Middle frontal gyrus (tissue), 1 donor: ENCODE measurements around the gene GBX1.

Experiments used
- DNase-seq: peaks from one replicate; pipeline ENCODE4 v3.0.0-alpha.2; 2015; ENCODE audit warnings: low spot score; ENCODE audit errors: extremely low spot score

GBX1 gene

DNA sequence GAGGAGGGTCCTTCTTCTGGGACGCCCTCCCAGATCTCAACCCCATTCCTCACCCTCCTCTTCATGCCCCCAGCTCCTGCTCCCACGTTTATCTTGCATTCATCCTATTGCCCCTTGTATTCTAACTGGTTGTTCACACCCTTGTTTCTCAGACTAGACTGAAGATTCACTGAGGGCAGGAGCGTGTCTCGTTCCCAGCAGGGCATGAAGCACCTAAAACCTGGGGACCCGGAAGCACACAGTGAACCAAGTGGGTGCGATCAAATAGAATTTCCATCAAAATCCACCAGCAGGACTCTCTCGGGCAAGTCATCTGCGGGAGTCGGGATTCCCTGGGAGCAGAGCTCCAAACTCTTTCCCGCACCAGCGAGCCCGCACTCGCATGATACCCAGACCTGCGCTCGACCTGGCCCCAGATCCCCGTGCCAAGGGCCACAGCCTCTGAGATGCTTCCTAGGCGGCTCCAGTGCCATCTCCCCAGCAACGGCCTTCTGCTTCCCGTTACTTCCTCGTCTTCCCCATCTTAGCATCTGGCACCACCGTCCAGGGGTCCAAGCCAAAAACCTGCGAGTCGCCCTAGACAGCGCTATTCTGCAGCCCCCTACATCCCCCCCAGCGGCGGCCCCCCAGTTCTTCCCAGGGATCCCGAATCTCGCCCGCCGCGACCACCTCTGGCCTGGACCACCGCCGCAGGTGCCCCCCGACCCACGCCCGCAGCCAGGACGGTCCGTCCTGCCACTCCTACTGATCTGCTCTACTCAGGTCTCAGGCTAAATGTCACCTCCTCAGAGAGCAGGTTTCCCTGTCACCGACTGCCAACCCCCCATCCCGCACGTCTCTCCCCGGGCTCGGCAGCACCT lies 6.1 kb upstream of the GBX1 start:
- no peak for DNase-seq

GRCh38 chr7:151172273-151173141 lies 5.0 kb upstream of the GBX1 start:
- peak; percentile 76 for DNase-seq

- no peak for DNase-seq
Observed at GRCh38 chr7:151168787-151169162, 1.3 kb upstream of the GBX1 start.

DNA sequence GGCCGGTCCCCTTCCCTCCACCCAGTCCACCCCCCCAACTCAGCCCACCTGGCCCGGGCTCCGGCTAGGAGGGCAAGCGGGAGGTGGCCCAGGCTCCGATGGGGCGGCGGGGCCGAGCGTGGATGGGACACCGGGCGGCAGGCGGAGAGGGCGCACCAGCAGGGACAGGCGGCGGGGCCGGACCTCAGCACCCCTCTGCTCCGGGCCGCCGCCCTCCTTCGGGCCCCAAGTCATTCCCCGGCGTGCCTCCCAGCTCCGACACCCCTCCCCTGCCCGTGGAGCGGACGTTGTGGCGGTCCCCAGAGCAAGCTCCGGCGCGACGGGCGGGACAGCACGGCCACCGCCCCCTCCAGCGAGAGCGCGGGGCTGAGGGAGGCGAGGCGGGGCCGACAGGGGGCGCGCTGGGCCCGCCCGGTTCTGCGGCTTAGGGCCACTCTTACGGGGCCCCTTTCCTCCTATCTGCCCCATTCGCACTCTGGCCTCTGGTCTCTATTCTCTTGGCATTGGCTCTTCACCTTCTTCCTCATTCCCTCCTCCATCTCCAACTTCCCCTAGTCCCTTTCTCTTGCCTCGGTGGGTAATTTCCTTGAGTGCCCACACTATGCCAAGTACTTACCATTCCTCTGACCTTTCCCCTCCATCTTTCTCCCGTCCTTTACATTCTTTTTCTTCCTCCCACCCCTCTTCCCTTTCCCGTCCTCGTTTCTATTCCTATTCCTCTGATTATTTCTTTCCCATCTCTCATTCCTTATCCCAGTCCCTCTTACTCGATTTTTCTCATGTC lies 701 bp upstream of the GBX1 start:
- no peak for DNase-seq

DNA sequence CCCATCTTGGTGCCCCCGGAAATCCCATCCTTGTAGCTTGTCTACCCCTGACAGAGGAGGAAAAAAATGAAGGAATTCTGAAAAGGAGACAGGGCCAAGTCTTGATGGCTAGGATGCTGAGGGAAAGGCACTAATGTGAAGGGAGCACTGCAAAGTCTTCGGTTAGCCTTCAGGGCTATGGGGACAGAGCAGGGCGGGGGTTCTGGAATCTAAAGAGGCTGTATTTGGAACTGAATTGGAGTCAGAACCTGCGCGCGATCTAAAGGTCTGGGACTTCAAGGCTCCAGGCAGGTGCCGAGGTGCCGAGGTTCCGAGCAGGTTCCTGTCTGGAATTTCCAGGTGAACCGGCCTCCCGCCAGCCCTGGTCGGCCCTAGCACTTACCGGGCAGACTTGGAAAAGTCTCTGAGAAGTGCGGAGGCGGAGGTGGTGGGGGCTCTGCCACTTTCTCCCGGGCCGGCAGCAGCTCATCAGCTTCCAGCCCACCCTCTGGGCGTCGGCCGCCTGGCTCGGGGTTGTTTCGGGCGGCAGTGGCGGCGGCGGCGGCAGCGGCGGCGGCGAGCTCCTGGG lies 781 bp downstream of the GBX1 start:
- DNase-seq: no peak

DNA sequence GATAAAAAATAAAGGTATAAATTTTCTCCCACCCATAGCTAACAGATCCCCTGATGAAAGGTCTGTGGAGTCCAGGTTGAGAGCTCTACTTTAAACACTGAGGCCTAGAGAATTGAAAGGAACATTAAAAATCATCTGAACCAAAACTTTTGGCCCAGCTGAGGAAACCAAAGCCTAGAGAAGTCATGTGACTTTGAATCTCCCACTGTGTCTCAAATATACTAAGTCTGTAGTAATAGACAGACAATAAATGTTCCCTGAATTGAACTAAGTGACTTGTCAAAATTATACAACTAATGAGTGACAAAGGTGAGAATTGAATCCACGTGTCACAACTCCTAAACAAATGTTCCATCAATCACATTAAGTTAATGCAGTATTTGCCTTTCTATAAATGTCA lies 5.7 kb downstream of the GBX1 start:
- DNase-seq: no peak

- no peak for DNase-seq
Observed at GRCh38 chr7:151157645-151158329, 9.7 kb downstream of the GBX1 start.

DNA sequence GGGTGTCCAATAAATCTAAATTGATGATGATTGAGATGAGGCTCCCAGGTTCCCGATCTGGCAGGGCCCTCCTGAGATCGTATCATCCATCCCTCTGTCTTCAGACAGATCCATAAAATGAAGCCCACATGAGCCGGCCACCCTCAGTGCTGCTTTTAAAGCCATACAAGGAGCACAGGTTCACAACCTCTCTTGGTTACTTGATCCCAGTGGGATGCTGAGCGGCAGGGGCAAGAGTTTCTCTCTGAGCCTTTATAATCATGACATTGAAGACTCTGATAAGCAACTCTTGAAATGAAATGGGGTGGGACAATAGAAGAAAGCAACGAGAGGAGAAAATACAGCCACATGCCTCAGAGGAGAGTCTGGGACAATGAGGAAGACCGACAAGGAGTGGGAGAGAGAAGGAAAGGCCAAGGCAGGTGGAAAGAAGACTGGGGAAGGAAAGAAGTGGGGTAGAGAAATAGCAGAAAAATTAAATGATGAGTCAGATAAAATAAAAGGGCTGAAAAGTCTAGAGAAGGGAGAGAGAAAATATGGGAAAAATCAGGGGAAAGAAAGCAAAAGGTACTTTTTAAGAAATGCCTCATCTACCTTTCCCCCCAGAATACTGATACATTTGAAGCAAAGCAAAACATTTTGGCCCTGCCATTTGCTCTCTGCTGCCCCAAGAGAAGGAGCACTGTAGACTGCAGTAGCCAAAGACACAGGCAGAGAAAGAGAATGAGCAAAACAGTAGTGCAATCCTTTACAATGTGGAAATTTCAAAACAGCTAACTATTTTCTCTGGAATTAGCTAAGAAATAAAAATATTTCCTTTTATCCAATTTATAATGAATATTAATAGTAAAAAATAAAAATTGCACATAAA lies 14.6 kb downstream of the GBX1 start:
- no peak for DNase-seq

GRCh38 chr7:151150388-151150787 lies 17.1 kb downstream of the GBX1 start:
- DNase-seq: no peak

DNA sequence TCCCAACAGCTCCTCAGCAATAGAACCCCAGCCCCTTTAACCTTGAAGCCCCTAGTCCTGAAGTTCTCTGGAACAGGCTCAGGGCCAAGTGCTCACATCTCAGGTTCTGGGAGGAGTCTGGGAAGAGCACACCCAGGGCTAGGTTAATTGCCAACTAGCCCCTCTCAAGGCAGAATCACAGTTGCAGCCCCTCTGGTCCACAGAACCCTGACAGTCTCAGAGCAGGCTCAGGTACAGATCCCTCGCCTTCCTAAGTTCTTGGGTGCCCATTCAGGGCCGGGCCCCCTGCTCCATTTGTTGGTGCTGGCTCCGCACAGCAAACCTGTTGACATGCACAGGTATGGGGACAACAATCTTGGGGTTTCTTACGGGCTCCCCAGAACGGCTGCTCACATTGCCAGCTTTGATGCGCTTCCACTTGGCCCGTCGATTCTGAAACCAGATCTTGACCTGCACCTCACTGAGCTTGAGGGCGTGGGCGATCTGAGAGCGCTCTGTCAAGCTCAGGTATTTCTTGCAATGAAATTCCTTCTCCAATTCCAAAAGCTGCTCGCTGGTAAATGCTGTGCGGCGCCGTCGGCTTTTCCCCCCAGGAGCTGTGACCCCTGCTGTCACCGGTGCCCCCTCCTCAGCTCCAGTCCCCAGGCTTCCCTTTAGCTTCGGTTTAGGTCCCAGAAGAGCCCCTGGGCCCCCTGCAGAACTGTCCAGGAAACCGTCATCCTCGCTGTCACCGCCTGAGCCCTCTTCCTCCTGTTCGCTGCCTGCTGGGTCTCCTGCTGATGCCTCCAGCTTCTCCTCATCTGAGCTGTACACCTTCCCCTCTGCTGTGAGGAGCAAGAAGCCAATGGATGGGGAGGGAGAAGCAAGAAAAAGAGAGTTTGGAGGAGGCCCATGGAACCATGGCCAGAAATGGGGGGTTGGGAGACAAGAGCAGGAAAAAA lies 18.9 kb downstream of the GBX1 start:
- DNase-seq: no peak

DNA sequence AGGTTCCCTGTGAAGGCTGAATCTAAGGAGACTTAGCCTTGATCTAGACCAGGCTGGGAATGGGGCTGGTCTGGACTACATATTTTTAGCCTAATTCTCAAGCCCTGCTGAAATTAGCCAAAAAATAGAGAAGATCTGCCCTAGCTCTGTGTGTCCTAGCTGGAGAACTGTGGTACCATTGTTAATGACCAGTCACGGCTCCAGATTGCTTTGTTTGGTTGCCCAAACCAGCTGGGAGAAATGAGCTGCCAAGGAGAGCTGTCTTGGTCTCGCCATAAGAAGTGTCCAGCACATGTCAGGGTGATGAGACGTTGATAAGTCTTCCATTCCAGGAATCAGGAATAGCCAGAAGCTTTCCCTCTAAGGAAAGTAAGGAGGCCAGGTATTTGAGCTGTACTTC lies 20.7 kb downstream of the GBX1 start:
- DNase-seq: no peak

DNA sequence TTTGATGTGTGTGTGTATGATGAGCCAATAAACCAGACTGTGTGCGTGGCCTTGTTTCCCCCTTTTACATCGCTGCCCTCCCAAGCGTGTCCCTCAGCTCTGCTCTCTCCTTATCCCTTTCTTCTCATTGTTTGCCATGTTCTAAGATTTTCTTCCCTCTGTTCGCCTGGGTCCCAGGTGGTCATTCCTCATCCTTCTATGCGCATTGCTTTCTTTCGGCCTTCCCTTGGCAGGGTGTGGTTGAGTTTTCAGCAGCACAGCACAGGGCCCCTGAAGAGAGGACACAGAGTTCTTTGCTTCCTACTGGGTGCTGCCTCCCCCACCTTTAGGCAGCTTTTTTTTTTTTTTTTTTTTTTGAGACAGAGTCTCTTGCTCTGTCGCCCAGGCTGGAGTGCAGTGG lies 23.1 kb downstream of the GBX1 start:
- no peak for DNase-seq

GRCh38 chr7:151143261-151144015 lies 24.1 kb downstream of the GBX1 start:
- DNase-seq: no peak

GRCh38 chr7:151142686-151143040 lies 24.8 kb downstream of the GBX1 start:
- peak; percentile 42 for DNase-seq

DNA sequence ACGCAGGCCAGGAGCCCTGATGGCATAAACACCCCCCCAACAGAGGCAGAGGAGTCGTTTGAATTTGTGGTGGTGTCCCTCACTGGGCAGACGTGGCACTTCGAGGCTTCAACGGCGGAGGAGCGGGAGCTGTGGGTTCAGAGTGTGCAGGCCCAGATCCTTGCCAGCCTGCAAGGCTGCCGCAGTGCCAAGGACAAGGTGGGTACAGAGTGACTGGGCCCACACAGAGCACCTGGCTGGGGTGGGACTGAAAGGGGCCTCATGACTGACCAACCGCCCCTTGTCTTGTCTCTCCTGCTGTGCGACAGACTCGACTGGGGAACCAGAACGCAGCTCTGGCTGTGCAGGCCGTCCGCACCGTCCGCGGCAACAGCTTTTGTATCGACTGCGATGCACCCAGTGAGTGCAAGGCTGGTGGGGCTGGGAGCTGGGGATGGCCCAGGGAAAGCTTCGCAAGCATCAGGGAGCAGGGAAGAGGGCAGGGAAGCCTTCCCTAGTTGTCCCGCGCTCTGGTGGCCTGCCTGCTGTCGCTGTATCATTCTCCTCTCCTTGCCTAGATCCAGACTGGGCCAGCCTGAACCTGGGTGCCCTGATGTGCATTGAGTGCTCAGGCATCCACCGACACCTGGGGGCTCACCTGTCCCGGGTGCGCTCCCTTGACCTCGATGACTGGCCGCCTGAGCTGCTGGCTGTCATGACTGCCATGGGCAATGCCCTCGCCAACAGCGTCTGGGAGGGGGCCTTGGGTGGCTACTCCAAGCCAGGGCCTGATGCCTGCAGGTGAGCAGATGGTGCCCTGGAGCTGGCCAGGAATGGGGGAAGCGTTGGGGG lies 25.4 kb downstream of the GBX1 start:
- DNase-seq: no peak

DNA sequence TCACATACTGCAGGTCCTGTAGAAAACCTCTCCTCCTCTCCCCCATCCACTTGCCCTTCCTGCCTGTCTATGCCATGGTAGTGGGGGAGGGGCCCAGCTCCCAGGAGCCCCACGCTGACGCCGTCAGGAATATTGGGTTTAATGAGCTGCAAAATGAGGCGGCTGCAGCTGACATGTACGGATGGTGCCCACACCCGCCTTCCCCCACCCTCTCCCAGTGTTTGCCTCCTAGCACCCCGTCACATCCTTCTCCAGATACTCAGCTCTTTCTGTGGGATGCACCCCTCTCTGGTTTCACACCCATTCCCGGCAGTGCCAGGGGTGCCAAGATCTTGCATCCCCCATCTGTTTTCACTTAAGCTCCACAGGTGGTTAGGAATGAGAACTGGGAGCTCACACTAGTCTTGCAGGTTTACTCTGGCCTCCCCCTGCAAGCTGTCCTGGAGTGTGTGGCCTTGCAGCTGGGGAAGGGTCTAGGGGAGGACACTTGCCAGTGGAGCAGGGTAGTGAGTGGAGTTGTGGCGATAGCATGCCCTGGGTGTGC lies 26.1 kb downstream of the GBX1 start:
- DNase-seq: no peak

DNA sequence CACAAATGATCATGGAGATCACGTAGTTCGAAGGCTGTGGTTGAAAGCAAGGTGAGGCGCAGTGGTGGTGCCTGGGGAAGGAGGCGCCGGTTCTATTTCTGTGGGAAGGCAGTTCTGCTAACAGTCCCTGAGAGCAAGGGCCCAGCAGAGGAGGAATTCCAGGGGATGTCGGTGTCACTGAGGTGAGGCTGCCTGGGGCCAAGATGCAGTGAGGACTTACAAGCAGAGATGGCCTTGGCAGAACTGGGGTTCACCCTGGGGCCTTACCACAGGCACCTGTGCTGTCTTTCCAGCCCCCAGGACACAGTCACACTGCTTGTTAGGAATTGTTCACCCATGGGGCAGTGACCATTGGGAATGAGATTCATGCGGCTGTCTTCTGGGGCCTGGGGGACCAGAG lies 26.7 kb downstream of the GBX1 start:
- DNase-seq: no peak
